LHCN-M2 (cell line): Measurements from ENCODE around the gene MANSC4. TPM values are rescaled to one million over a fixed set of nuclear protein-coding genes. Genes with fewer than 3 reads are reported as not detected.

Source experiments
- DNase-seq: peaks from one replicate; pipeline ENCODE4 v3.0.0-alpha.2; 2012; ENCODE audit warnings: low read depth
- total RNA-seq: library from RNA; depleted of rRNA; stranded (reverse); fragments of >200 nt; gene quantifications from 2 replicates; pipeline ENCODE4 v1.2.3, GENCODE V29; 2014

The MANSC4 gene
- total RNA-seq, 1 experiment from 2014 or later: not detected

- no peak for DNase-seq
Measured at GRCh38 chr12:27801630-27802029, 21.6 kb upstream of the MANSC4 start.

DNA sequence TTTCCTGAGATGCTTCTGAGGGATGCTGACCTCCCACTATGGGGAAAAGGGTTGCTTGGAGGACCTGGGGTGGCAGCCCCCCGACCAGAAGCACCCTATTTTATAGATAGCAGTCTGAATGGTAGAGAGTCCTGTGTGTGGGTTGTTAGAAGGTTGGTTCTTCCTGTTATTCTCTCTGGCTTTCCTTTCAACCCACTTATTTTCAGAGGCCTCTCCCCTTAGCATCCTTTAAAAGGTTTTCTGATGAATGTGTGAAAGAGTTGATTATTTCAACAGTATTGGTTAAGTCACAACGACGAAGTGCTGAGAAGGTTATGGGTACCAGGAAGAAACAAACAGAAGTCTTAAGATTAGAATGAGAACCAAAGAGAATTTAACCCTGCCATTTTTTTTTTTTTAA is 20.8 kb upstream of the MANSC4 start:
- no peak for DNase-seq

DNA sequence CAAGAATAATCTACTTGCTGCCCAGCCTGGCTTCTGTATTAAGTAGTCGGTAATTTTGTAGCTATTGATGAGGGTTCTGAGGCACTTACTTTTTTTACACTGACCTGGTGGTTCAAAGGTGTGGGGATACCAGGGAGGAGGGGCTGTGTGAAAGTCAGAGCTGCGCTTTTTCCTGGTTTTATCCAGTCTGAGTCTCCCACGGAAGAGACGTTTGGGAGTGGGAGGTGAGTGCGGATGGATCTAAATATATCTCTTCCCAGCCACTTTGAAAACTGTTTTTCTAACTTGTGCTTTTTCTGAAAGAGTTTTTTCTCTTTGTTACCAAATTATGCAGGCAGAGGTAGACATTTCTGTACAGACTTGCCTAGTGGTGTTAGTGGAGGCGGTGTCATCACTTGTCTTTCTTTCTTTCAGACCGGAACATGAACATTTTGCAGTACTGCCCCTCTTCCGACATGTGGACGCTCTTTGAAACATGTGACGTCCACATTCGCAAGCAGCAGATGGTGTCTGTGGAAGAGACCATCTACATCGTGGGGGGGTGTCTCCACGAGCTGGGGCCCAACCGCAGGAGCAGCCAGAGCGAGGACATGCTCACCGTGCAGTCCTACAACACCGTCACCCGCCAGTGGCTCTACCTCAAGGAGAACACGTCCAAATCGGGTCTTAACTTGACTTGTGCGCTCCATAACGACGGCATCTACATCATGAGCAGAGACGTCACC is 17.4 kb upstream of the MANSC4 start:
- no peak for DNase-seq

DNA sequence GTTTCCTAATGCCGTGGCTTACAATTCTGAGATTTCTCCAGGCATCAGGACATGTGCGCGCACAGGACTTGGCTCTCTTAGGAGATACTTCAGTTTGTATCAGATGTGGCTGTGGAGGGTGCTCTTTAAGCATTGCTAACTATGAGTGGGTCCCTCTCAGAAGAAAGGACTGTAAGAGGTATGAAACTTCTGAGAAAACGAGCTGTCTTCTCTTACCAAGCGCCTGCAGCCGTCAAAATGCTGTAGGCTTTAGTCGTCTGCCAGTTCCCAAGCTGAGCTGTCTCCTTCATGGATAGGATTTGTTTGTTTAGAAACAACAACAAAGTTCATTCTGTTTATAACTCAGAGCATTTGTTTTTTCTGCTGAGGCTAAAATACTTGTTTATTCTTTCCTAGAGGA is 16.1 kb upstream of the MANSC4 start:
- no peak for DNase-seq

- DNase-seq: no peak
Measured at GRCh38 chr12:27794818-27795584, 15.0 kb upstream of the MANSC4 start.

DNA sequence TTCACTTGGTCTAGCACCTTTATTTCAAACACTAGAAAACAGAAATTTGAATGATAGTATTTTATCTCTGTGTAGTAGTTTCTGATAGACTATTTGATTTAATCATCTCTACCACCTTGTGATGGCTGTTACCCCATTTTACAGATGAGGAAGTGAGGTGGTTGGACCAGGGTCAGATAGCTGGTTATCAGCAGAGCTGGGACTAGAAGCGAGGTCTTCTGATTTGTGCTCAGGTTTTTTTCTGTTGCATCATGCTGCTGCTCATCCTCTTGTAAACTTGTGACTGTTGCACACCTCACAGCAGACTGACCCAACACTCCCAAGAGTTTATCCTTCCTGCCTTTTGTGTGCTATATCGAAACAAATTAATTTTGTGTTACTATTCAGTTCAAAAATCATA is 10.1 kb upstream of the MANSC4 start:
- DNase-seq: no peak

DNA sequence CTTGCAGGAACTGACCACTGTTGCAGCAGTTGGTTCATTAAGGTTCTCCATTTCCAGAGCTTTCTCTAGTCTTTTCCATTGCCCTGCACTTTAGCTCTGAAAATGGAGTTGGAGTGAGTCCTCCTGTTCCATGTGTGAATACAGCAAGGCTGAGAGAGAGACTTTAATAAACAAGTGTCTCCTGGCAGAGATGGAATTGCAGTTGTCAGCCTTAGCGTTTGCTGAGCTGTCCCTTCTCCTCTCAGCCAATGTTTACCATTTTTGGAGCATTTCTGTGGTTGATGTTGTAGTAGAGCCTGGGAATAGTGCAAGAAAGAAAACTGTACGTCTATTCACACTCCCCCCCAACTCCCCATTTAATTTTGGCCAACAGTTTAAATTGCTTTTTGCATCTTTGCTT is 7.5 kb upstream of the MANSC4 start:
- no peak for DNase-seq

DNA sequence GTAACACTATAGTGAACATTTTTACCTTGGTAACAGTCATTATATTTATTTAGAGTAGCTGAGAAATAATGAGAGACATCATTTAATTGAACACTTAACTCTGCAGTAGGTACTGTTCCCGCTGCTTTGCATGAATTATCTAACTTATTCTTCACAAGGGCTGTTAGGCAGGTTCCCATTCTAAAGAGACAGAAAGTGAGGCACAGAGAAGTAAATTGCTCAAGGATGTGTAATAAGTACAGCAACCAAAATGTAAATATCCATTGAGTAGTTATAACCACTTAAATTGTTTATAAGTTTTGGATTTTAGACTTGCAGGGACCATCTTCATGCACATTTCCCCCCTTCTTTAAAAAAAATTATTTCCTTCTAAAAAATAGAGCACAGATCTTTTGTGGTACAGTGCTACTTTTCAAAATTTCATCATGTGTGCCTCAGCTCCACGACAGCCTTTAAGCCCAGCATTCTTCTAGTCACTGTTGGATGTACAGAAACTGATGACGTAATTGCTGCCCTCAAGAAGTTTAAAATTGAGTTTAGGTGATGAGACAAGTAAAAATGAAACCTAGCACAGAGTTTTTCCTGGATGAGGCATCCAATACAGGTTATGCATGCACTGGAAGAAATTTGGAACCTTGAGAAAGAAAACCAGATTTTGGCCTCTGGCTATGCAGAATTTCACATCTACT is 6.0 kb upstream of the MANSC4 start:
- peak; percentile 15 for DNase-seq

GRCh38 chr12:27782481-27782880 is 2.4 kb upstream of the MANSC4 start:
- DNase-seq: no peak

DNA sequence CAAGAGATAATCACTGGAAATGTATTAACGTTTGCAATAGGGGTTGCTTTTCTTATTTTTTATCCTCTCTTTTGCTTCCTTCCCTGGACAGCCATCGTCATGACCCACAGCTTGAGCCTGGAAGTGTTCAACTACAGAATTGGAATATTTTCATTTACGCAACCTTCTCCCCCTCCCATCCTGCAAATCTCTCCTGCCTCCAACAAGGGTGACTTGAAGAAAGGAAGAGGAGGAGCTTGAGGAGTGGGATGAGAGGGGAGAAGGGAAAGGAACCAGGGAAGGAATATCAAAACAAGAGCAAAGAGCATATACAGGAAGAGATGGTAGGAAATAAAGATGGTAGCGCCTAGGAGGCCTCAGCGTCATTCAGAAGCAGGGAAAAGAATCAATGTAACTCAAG is 1.6 kb upstream of the MANSC4 start:
- no peak for DNase-seq

GRCh38 chr12:27780612-27781408 is 774 bp upstream of the MANSC4 start:
- DNase-seq: peak; percentile 49

DNA sequence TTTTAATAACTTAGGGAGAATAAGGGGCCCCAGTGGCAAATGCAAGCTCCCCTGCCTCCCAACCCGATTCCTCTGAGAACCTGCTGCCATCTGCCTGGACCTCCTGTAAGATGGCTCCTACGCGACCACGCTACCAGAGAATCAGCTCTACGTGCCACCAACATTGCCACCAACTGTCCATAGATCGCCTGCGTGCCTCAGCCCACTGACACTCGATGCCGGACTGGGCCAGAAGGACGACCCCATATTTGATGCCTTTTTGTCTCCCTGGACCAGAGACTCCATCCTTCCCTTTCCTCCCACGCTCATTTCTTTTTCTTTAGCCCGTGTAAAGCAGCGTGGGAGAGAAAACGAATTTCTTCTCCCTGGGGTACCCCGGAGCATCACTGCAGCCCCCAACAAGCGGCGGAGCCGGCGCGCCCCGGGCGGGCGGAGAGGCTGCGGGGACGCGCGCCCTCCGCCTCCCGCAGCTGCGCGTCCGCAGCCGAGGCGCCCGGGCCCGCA is 568 bp downstream of the MANSC4 start:
- peak; percentile 30 for DNase-seq

DNA sequence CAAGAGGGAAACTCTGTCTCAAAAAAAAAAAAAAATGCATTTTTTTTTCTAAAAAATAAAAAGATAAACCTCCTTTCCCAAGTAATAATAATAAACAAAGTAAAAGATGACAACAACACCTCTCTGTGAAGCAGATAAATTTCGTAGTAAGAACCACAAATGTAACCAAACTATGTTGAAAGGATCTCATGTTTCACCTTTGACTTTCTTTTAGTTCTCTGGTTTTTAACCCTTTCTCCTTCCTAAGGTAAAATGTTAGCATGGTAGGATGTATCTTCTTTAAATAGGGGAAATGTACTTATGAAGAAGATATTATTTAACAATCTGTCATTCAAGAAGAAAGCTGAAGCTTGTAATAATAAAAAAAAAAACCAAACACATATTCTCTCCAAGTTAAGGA is 1.8 kb downstream of the MANSC4 start:
- no peak for DNase-seq

GRCh38 chr12:27777141-27777540 is 2.9 kb downstream of the MANSC4 start:
- DNase-seq: no peak

DNA sequence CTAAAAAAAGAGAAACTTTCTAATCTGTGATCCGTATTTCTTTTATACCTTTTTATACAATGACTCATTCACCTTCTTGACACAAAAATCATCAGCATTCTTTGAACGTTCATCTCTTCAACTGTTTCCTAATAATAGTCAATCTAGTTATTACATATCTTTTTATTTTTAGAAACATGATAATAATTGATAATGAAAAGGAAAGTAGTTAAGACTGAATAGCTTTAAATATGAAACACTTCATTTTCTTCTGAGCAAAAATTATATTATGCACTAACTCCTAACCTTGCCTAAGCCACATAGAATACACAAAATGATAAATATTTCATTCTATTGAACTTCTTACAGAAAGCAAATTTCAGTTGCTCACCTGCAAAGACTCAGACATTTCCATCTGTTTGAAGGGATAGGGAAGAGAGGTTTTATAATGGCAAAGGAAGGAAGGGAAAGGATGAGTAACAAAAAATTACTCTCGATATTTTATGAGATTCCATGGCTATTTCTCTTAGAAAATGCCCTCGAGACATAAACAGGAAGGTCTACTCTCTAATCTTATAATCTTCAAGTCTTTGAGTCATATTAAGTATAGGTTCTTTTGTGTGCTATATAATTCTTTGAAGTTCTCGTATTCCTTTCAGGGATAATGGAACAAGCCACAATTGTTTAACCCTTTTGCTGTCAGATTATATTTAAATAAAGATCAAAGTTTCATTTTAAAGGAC is 7.5 kb downstream of the MANSC4 start:
- DNase-seq: no peak

DNA sequence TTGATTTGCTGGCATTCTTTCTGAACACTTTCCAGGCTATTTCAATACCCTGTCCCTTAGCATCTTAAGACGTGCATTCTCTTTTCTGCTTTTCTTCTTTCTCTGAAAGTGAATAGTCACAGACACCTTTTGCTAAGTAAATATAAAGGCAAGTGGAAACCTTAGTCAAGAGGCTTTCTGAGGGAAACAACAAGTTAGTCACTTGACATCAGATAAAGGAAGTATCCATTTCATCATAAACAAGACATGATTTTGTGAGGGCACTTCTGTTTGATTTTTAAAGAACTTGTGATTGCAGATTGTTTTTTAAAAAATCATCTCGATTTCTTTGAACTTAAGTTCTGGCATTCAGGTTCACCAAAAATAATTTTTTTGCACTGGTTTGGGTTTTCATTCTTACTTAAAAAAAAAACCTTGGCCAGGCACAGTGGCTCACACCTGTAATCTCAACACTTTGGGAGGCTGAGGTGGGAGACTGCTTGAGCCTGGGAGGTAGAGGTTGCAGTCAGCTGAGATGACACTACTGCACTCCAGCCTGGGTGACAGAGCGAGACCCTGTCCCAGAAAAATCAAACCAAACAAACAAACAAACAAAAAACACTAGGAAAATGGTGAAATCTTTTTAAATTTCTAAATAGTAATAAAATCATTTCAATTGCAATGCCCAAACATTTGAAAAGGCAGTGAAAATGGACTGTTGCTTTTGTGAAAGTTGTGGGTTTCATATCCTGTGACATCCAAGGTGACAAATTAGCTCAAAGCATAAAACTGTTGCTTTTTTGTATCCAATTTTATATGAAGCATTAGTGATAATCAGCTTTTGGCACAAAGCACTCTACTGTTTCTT is 8.3 kb downstream of the MANSC4 start:
- no peak for DNase-seq

DNA sequence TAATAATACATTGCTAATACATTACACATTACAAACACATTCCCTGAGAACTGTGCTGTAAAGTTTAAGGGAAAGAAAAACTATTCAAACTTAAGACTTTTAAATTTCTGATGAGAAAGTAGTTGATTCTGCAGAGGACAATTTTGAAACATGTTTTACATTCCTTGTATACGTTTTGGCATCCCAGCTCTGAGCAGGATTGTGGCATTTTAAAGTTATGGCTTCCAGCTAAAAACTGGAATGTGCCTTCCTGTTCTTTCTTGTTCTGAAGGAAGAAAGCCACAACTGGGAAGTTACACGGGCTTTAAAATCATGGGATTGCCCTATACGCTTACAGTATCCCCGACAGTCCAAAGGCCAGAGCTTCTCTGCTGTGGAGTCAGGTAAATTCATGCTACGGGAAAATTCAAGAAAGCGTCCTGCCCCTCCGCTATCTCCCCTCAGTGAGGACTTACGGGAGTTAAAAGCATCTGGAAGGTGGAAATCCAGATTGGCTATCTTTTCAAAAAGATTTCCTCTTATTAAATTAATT is 10.8 kb downstream of the MANSC4 start:
- DNase-seq: no peak

- DNase-seq: no peak
Measured at GRCh38 chr12:27766587-27766986, 13.4 kb downstream of the MANSC4 start.

- DNase-seq: no peak
Measured at GRCh38 chr12:27762757-27763156, 17.3 kb downstream of the MANSC4 start.
